ENCODE data around the gene HES7. TPM values are rescaled to one million over a fixed set of nuclear protein-coding genes. Genes with fewer than 3 reads are reported as not detected.

HES7 gene
- total RNA-seq, 1 donor = not detected

DNA sequence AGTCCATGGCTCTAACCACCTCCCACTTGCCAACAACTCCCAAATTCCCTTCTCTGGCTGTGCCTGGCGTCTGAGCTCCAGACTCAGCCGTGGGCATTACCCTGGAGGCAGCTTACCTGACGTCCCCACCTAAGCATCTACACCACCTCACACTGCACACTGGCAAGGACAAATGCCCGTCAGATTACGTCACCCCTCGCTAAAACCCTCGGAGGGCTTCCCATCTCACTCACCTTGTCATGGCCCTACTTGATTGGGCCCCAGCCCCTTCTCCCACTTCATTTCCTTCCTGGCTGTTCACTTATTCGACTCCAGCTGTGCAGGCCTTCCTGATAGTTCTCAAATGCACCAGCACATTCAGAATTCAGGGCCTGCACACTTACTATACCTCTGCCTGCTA, 19.0 kb downstream of the HES7 start:
- no peak overlapping the region for H3K27ac ChIP-seq (ENCODE audit: low read depth, low read length)
- H3K27me3 ChIP-seq (ENCODE audit: insufficient read depth, low read length) = peaks cover 2% of the 10 kb centered on the region
- no peak overlapping the region for H3K4me2 ChIP-seq (ENCODE audit: insufficient read depth, low read length)
- TF ChIP-seq, protein P1, sequence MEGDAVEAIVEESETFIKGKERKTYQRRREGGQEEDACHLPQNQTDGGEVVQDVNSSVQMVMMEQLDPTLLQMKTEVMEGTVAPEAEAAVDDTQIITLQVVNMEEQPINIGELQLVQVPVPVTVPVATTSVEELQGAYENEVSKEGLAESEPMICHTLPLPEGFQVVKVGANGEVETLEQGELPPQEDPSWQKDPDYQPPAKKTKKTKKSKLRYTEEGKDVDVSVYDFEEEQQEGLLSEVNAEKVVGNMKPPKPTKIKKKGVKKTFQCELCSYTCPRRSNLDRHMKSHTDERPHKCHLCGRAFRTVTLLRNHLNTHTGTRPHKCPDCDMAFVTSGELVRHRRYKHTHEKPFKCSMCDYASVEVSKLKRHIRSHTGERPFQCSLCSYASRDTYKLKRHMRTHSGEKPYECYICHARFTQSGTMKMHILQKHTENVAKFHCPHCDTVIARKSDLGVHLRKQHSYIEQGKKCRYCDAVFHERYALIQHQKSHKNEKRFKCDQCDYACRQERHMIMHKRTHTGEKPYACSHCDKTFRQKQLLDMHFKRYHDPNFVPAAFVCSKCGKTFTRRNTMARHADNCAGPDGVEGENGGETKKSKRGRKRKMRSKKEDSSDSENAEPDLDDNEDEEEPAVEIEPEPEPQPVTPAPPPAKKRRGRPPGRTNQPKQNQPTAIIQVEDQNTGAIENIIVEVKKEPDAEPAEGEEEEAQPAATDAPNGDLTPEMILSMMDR (IDR thresholded peaks at IDR 0.05; ENCODE audit: extremely low read depth, low read depth, low read length) = no peak
- H3K4me3 ChIP-seq (ENCODE audit: insufficient read depth, low read length) = no peak overlapping the region
- H3K79me2 ChIP-seq (ENCODE audit: insufficient read depth, low read length) = no peaks in the 10 kb centered on the region
- no peaks in the 10 kb centered on the region for H3K4me1 ChIP-seq (ENCODE audit: insufficient read depth, low read length)
- H3K9me3 ChIP-seq (ENCODE audit: low read depth, low read length) = no peaks in the 10 kb centered on the region
- DNase-seq (ENCODE audit: insufficient read length, low spot score, missing footprints) = no peak
- H2AFZ ChIP-seq (ENCODE audit: low read length) = no peak overlapping the region
- no peaks in the 10 kb centered on the region for H3K36me3 ChIP-seq (ENCODE audit: insufficient read depth, low read length)
- no peaks in the 10 kb centered on the region for H4K20me1 ChIP-seq (ENCODE audit: insufficient read depth, low read length)

DNA sequence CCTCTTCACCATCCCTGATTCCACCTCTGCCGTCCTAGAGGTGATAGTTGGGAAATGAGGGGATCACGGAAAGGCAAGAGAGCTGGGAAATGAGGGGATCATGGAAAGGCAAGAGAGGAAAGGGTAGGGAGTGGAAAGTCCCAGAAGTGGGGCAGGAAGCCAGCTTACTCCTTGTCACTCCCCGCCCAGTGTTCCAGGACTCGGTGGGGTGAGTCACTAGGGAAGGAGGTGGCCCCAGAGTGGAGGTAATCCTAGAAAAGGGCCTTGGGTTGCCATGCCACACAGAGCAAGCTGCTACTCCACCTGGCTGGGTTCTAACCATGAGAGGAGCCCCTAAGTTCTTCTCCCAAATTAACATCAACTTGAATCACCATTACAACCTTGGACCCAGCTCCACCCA, 20.4 kb downstream of the HES7 start:
- TF ChIP-seq, protein P1 (IDR thresholded peaks at IDR 0.05; ENCODE audit: extremely low read depth, low read depth, low read length) = no peak
- no peaks in the 10 kb centered on the region for H4K20me1 ChIP-seq (ENCODE audit: insufficient read depth, low read length)
- H3K4me3 ChIP-seq (ENCODE audit: insufficient read depth, low read length) = no peak overlapping the region
- H3K9me3 ChIP-seq (ENCODE audit: low read depth, low read length) = no peaks in the 10 kb centered on the region
- H3K27me3 ChIP-seq (ENCODE audit: insufficient read depth, low read length) = no peaks in the 10 kb centered on the region
- no peak overlapping the region for H3K4me2 ChIP-seq (ENCODE audit: insufficient read depth, low read length)
- H3K79me2 ChIP-seq (ENCODE audit: insufficient read depth, low read length) = no peaks in the 10 kb centered on the region
- DNase-seq (ENCODE audit: insufficient read length, low spot score, missing footprints) = peak; percentile 50
- no peak overlapping the region for H2AFZ ChIP-seq (ENCODE audit: low read length)
- no peak overlapping the region for H3K27ac ChIP-seq (ENCODE audit: low read depth, low read length)
- H3K4me1 ChIP-seq (ENCODE audit: insufficient read depth, low read length) = no peaks in the 10 kb centered on the region
- no peaks in the 10 kb centered on the region for H3K36me3 ChIP-seq (ENCODE audit: insufficient read depth, low read length)

DNA sequence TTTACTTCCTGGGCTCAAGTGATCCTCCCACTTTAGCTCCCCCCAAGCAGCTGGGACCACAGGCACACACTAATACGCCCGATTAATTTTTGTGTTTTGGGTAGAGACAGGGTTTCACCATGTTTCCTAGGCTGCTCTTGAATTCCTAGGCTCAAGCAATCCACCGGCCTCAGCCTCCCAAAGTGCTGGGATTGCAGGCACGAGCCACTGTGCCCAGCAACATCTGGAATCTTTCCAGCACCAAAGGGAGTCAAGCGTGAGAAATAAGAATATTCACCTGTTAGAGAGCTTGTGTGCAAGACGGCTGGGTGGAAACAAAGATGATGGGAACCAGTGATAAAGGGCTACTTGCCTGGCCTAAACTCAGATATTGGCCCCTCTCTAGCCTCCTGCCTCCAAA, 22.2 kb downstream of the HES7 start:
- no peak overlapping the region for H3K4me3 ChIP-seq (ENCODE audit: insufficient read depth, low read length)
- TF ChIP-seq, protein P1 (IDR thresholded peaks at IDR 0.05; ENCODE audit: extremely low read depth, low read depth, low read length) = no peak
- H3K9me3 ChIP-seq (ENCODE audit: low read depth, low read length) = no peaks in the 10 kb centered on the region
- H3K4me1 ChIP-seq (ENCODE audit: insufficient read depth, low read length) = no peaks in the 10 kb centered on the region
- no peaks in the 10 kb centered on the region for H3K36me3 ChIP-seq (ENCODE audit: insufficient read depth, low read length)
- H4K20me1 ChIP-seq (ENCODE audit: insufficient read depth, low read length) = no peaks in the 10 kb centered on the region
- H3K79me2 ChIP-seq (ENCODE audit: insufficient read depth, low read length) = no peaks in the 10 kb centered on the region
- H3K4me2 ChIP-seq (ENCODE audit: insufficient read depth, low read length) = no peak overlapping the region
- no peak overlapping the region for H3K27ac ChIP-seq (ENCODE audit: low read depth, low read length)
- no peak overlapping the region for H2AFZ ChIP-seq (ENCODE audit: low read length)
- peaks cover 3% of the 10 kb centered on the region for H3K27me3 ChIP-seq (ENCODE audit: insufficient read depth, low read length)
- no peak for DNase-seq (ENCODE audit: insufficient read length, low spot score, missing footprints)

DNA sequence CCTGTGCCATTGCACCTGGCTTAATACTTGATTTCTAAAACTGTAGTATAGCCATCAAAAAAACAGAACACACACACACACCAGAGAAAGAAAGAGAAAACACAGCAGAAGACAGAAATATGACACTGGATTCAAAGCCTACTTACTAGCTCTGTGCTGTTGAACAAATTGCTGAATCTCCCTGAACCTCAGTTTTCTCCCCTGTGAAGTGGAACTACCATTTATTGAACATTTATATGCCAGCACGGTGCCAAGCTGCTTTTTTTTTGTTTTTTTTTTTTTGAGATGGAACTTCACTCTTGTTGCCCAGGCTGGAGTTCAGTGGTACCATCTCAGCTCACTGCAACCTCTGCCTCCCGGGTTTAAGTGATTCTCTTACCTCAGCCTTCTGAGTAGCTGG, 23.1 kb downstream of the HES7 start:
- H3K79me2 ChIP-seq (ENCODE audit: insufficient read depth, low read length) = no peaks in the 10 kb centered on the region
- H3K27me3 ChIP-seq (ENCODE audit: insufficient read depth, low read length) = peaks cover 6% of the 10 kb centered on the region
- no peak overlapping the region for H2AFZ ChIP-seq (ENCODE audit: low read length)
- no peaks in the 10 kb centered on the region for H4K20me1 ChIP-seq (ENCODE audit: insufficient read depth, low read length)
- no peak for DNase-seq (ENCODE audit: insufficient read length, low spot score, missing footprints)
- H3K36me3 ChIP-seq (ENCODE audit: insufficient read depth, low read length) = no peaks in the 10 kb centered on the region
- no peak overlapping the region for H3K4me3 ChIP-seq (ENCODE audit: insufficient read depth, low read length)
- TF ChIP-seq, protein P1 (IDR thresholded peaks at IDR 0.05; ENCODE audit: extremely low read depth, low read depth, low read length) = no peak
- no peak overlapping the region for H3K4me2 ChIP-seq (ENCODE audit: insufficient read depth, low read length)
- no peaks in the 10 kb centered on the region for H3K9me3 ChIP-seq (ENCODE audit: low read depth, low read length)
- no peak overlapping the region for H3K27ac ChIP-seq (ENCODE audit: low read depth, low read length)
- no peaks in the 10 kb centered on the region for H3K4me1 ChIP-seq (ENCODE audit: insufficient read depth, low read length)
